Testis (tissue), 2 donors: ENCODE measurements around the gene ERF.

ENCODE experiments used
- CTCF ChIP-seq, 3 experiments: fragments of 450-650 bp in 2 of 3; fragments of 200-600 bp in 1 of 3; sonication (generic) in 1 of 3; IDR thresholded peaks; one replicate each; pipeline ENCODE4 v1.5.1; 2016 to 2019; ENCODE audit warnings: antibody characterized with exemption in 3 of 3, mild to moderate bottlenecking in 2 of 3, moderate library complexity in 1 of 3
- POLR2A ChIP-seq: fragments of 450-650 bp; IDR thresholded peaks from one replicate; pipeline ENCODE4 v1.6.1; 2017; ENCODE audit warnings: antibody characterized with exemption, mild to moderate bottlenecking, moderate library complexity

GRCh38 chr19:42246922-42247639 is 7.8 kb downstream of the ERF start:
- TF ChIP-seq CTCF (IDR thresholded peaks at IDR 0.05) (no peak), POLR2A (no peak)
